GM18505 (cell line): ENCODE data around the gene NUP58.
"Not testable (repeated sequence)": the region's sequence is repeated elsewhere in the genome, so short reads cannot be mapped to it uniquely, and the experiment has no call there.

Source experiments
- ATAC-seq: cut with Tn5 transposase; IDR thresholded peaks from one replicate; pipeline ENCODE4 v1.9.1; 2021; ENCODE audit not compliant: unreplicated experiment
- POLR2A ChIP-seq: IDR thresholded peaks from 4 replicates; pipeline ENCODE4 v1.6.1; 2011; ENCODE audit warnings: borderline replicate concordance; ENCODE audit not compliant: insufficient read depth, insufficient read length; ENCODE audit errors: extremely low read depth

NUP58 gene

GRCh38 chr13:25329706-25330105 is 28.3 kb downstream of the NUP58 start:
- ATAC-seq, result no peak
- TF ChIP-seq POLR2A, result no peak

DNA sequence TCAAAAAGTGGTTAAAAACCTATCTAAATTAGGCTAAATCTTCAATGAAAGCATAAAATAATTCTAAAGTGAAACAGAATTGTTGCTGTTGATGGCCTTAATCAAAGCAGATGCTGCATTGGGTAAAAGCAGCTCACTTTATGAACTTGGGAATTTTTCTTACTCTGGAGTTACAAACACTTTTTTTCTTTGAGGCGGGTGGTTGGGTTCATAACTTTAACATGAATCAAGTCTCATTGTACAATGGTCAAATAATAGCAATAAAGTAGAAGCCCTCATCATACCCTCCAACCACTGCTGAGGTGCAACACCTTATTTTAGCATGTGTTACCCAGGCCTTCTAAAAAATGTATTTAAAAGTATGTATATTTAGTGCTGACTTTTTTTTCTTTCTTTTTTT is 29.1 kb downstream of the NUP58 start:
- no peak for TF ChIP-seq POLR2A
- ATAC-seq, result no peak

GRCh38 chr13:25335856-25336255 is 34.4 kb downstream of the NUP58 start:
- TF ChIP-seq POLR2A, result no peak
- ATAC-seq, result no peak

GRCh38 chr13:25345576-25345975 is 44.2 kb downstream of the NUP58 start:
- no peak for ATAC-seq
- no peak for TF ChIP-seq POLR2A

DNA sequence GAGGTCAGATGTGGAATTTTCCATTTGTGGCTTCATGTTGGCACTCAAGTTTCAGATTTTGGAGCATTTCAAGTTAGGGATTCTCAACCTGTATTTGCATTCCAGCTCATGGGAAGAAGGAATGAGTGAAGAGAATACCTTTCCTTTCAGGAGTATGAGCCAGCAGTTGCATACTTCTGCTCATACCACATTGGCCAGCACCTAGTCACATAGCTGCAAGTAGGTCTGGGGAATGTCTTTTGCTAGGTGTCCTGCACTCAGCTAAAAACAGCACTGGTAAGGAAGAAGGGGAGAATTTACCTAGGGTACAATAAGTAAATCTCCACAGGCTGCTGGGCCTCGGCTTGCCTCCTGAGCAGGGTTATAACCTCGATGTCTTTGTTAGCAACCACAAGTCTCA is 45.7 kb downstream of the NUP58 start:
- TF ChIP-seq POLR2A, result no peak
- ATAC-seq, result no peak

GRCh38 chr13:25351404-25351803 is 50.0 kb downstream of the NUP58 start:
- no peak for TF ChIP-seq POLR2A

DNA sequence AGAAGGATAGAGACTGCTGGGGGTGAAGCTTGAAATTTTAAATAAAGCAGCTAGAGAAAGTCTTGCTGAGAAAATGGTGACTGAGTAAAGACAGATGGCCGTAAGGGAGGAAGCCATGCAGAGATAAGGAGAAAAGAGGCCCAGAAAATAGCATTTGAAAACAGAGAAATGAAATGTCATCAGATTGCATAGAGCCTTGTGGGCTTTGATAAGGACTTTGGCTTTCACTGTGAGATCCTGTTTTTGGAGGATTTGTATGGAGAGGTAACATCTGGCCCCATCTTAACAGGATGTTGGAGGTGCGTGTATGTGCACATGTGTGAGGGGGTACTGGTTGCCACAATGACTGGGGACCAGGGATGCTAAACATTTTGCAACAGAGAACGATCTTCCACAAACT is 50.8 kb downstream of the NUP58 start:
- ATAC-seq, result no peak

More at GRCh38 chr13:25351404-25351803, 50.0 kb downstream of the NUP58 start:
- ATAC-seq, result no peak

DNA sequence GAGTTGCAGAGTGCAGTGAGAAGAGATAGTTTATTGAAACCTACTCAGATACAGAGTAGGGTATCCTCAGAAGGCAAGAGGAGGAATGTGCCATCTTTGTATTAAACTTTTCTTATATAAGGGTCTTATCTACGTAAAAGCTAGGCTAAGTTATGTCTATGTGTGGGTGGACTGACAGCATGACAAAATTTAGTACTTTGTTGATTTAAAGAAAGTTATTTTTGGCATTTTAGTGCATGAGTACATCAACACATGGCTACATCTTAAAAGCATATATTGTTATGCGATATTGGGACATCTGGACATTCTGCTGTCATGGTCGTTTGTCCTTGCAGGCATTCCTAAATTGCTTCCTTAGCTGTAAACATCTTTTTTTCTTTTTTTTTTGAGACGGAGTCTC is 51.4 kb downstream of the NUP58 start:
- ATAC-seq, result no peak
- TF ChIP-seq POLR2A, result no peak

More for the DNA sequence above, 50.8 kb downstream of the NUP58 start:
- no peak for TF ChIP-seq POLR2A

- ATAC-seq, result no peak
Measured at GRCh38 chr13:25353344-25353743, 51.9 kb downstream of the NUP58 start.

GRCh38 chr13:25354377-25354776 is 53.0 kb downstream of the NUP58 start:
- no peak for TF ChIP-seq POLR2A
- ATAC-seq, result no peak

More at GRCh38 chr13:25353344-25353743, 51.9 kb downstream of the NUP58 start:
- no peak for TF ChIP-seq POLR2A

DNA sequence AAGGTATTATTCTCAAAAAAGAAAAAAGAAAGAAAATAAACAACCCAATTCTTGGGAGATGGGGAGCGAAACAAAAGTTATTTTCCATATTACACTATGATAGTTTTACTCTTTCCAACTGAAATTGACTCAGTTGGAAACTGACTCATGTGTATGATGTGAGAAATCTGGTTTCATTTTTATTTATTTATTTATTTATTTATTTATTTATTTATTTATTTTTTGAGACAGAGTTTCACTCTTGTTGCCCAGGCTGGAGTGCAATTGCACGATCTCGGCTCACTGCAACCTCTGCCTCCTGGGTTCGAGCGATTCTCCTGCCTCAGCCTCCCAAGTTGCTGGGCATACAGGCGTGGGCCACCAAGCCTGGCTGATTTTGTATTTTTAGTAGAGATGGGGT is 59.0 kb downstream of the NUP58 start:
- not testable (repeated sequence) for ATAC-seq

DNA sequence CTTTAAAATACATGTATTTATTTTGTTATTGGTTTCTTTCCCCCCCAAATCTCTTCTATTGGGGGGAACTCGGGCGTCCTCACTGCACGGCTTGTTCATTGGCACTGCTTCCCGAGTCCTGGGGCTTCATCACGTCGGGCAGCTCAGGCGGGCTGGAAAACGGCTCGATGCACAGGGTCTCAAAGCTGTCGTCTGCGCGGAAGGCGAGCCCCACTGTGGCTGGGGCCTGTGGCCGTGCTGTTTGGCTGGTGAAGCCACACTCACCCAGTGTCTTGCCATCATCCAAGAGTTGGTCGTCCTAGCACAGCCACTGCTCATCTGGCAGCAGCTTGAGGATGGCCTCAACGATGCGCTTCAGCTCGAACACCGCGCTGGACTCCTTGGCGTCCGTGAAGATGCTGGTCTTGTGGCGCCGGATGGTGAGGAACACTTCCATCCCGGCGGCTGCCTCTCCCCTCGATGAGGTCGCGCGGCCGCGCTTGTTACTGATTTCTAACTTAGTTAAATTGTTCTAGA is 64.4 kb downstream of the NUP58 start:
- no peak for ATAC-seq
- TF ChIP-seq POLR2A, result no peak

GRCh38 chr13:25371158-25371874 is 69.9 kb downstream of the NUP58 start:
- no peak for ATAC-seq

DNA sequence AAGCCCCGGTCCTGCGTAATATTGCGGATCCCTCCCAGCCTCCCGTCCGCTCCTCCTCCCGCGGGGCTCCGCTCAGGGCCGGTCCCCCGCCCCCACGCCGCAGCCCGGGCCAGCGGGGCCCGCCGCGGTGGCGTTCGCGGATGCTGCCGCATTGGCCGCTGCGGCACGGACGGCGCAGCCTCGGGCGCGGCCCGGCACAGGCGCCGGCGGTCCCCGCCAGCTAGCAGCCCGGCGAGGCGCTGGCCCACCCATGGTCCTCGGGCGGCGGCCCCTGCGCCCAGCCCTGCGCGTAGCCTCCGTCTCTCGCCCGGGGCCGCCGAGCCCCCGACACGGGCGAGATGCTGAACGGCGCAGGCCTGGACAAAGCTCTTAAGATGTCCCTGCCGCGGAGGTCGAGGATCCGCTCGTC is 70.5 kb downstream of the NUP58 start, which contains the start of gene ATP8A2:
Gene ATP8A2, plus strand, starts transcription at position 100 of the 409 bp plus-strand sequence. Its CDS starts 239 bp downstream, at position 339.
- no peak for TF ChIP-seq POLR2A

More at GRCh38 chr13:25371158-25371874, 69.9 kb downstream of the NUP58 start:
- TF ChIP-seq POLR2A, result no peak

More for the DNA sequence above, 70.5 kb downstream of the NUP58 start, which contains the start of gene ATP8A2:
- no peak for ATAC-seq
